OCI-LY1 (cell line): ENCODE data around the gene CERS6.

Experiments used
- H2AFZ ChIP-seq: fragments of 200-600 bp; sonication (generic), shearing (Covaris generic); 2 replicates; pipeline ENCODE4 v1.6.0; 2014; ENCODE audit warnings: antibody characterized with exemption, mild to moderate bottlenecking, low read length
- H3F3A ChIP-seq: fragments of 200-600 bp; sonication (generic), shearing (Covaris generic); 2 replicates; pipeline ENCODE4 v1.6.0; 2014; ENCODE audit warnings: mild to moderate bottlenecking, antibody characterized with exemption, low read length, moderate library complexity; ENCODE audit not compliant: insufficient read depth
- H3K27ac ChIP-seq: fragments of 200-600 bp; sonication (generic); 2 replicates; pipeline ENCODE4 v1.5.1; 2014; ENCODE audit warnings: low read length, mixed run types, mild to moderate bottlenecking, low read depth; ENCODE audit not compliant: poor library complexity, severe bottlenecking
- H3K27me3 ChIP-seq: fragments of 200-600 bp; sonication (generic); 2 replicates; pipeline ENCODE4 v1.6.0; 2014; ENCODE audit warnings: antibody characterized with exemption, mild to moderate bottlenecking, low read length, moderate library complexity; ENCODE audit not compliant: insufficient read depth
- H3K36me3 ChIP-seq: fragments of 200-600 bp; sonication (generic); 2 replicates; pipeline ENCODE4 v1.6.1; 2014; ENCODE audit warnings: mild to moderate bottlenecking, antibody characterized with exemption, low read length, moderate library complexity, mixed read lengths; ENCODE audit not compliant: insufficient read depth
- H3K4me1 ChIP-seq: fragments of 200-600 bp; sonication (generic); 2 replicates; pipeline ENCODE4 v1.5.1; 2014; ENCODE audit warnings: mild to moderate bottlenecking, low read length, moderate library complexity; ENCODE audit not compliant: insufficient read depth, severe bottlenecking
- H3K4me2 ChIP-seq: fragments of 200-600 bp; sonication (generic), shearing (Covaris generic); 2 replicates; pipeline ENCODE4 v1.6.1; 2014; ENCODE audit warnings: low read length
- H3K4me3 ChIP-seq: fragments of 200-600 bp; sonication (generic); 2 replicates; pipeline ENCODE4 v1.5.1; 2014; ENCODE audit warnings: low read length, low read depth, mild to moderate bottlenecking, mixed read lengths; ENCODE audit not compliant: poor library complexity, severe bottlenecking
- H3K79me2 ChIP-seq: fragments of 200-600 bp; shearing (Covaris generic); 2 replicates; pipeline ENCODE4 v1.6.1; 2016; ENCODE audit warnings: mixed run types, low read length, mixed read lengths; ENCODE audit not compliant: insufficient read depth
- H3K9ac ChIP-seq: fragments of 200-600 bp; sonication (generic), shearing (Covaris generic); 2 replicates; pipeline ENCODE4 v1.6.1; 2014; ENCODE audit warnings: mild to moderate bottlenecking, low read length, mixed read lengths
- H3K9me2 ChIP-seq: fragments of 200-600 bp; sonication (generic), shearing (Covaris generic); 2 replicates; pipeline ENCODE4 v1.6.1; 2014; ENCODE audit warnings: low read depth, mild to moderate bottlenecking, low read length, mixed read lengths
- H3K9me3 ChIP-seq: fragments of 200-600 bp; shearing (Covaris generic); 2 replicates; pipeline ENCODE4 v1.6.1; 2014; ENCODE audit warnings: low read length, mixed read lengths
- H4K20me1 ChIP-seq: fragments of 200-600 bp; sonication (generic), shearing (Covaris generic); 2 replicates; pipeline ENCODE4 v1.6.0; 2016; ENCODE audit warnings: mild to moderate bottlenecking, low read length; ENCODE audit not compliant: insufficient read depth
- CTCF ChIP-seq: fragments of 200-600 bp; sonication (generic), shearing (Covaris generic); IDR thresholded peaks from 2 replicates; pipeline ENCODE4 v1.5.1; 2017; ENCODE audit warnings: mild to moderate bottlenecking, antibody characterized with exemption, low read length, moderate library complexity, mixed read lengths
- EZH2 ChIP-seq: fragments of 200-600 bp; sonication (generic), shearing (Covaris generic); IDR thresholded peaks from 2 replicates; pipeline ENCODE4 v1.8.0; 2017; ENCODE audit warnings: borderline replicate concordance, mixed run types, mild to moderate bottlenecking, antibody characterized with exemption, low read length, moderate library complexity, mixed read lengths

Gene CERS6

GRCh38 chr2:168809537-168809936 is 353.5 kb downstream of the CERS6 start:
- Histone ChIP-seq H3K9ac (no peak overlapping the region), H3K4me1 (no peaks in the 10 kb centered on the region), H3K27me3 (no peaks in the 10 kb centered on the region), H3K9me3 (no peaks in the 10 kb centered on the region), H2AFZ (no peak overlapping the region), H3K4me3 (no peak overlapping the region), H3K36me3 (no peaks in the 10 kb centered on the region), H3K4me2 (no peak overlapping the region), H4K20me1 (no peaks in the 10 kb centered on the region), H3K9me2 (no peaks in the 10 kb centered on the region), H3F3A (no peaks in the 10 kb centered on the region), H3K79me2 (no peaks in the 10 kb centered on the region), H3K27ac (no peak overlapping the region)
- TF ChIP-seq EZH2 = no peak
- TF ChIP-seq CTCF = no peak

GRCh38 chr2:168810235-168810634 is 354.2 kb downstream of the CERS6 start:
- Histone ChIP-seq H3K4me2 (no peak overlapping the region), H3K79me2 (no peaks in the 10 kb centered on the region), H3K36me3 (no peaks in the 10 kb centered on the region), H3K4me3 (no peak overlapping the region), H3K27ac (no peak overlapping the region), H3K27me3 (no peaks in the 10 kb centered on the region), H3F3A (no peaks in the 10 kb centered on the region), H3K4me1 (no peaks in the 10 kb centered on the region), H3K9ac (no peak overlapping the region), H2AFZ (no peak overlapping the region), H4K20me1 (no peaks in the 10 kb centered on the region), H3K9me2 (no peaks in the 10 kb centered on the region), H3K9me3 (no peaks in the 10 kb centered on the region)
- no peak for TF ChIP-seq CTCF
- TF ChIP-seq EZH2 = no peak

- Histone ChIP-seq H3K4me2 (no peak overlapping the region), H3K36me3 (no peaks in the 10 kb centered on the region), H3K9me2 (no peaks in the 10 kb centered on the region), H3K4me1 (no peaks in the 10 kb centered on the region), H3F3A (no peaks in the 10 kb centered on the region), H3K79me2 (no peaks in the 10 kb centered on the region), H3K9ac (no peak overlapping the region), H4K20me1 (no peaks in the 10 kb centered on the region), H3K27ac (no peak overlapping the region), H3K4me3 (no peak overlapping the region), H3K9me3 (no peaks in the 10 kb centered on the region), H3K27me3 (no peaks in the 10 kb centered on the region), H2AFZ (no peak overlapping the region)
- TF ChIP-seq EZH2 (no peak), CTCF (no peak)
Observed at GRCh38 chr2:168811696-168812095, 355.6 kb downstream of the CERS6 start.
